GM10847 (cell line): ENCODE measurements around the gene SLC39A13.

ENCODE experiments used
- POLR2A ChIP-seq: IDR thresholded peaks from 2 replicates; pipeline ENCODE4 v1.6.1; 2011; ENCODE audit not compliant: insufficient read length; ENCODE audit errors: extremely low read depth

SLC39A13 gene

GRCh38 chr11:47377571-47378009 is 30.8 kb upstream of the SLC39A13 start:
- TF ChIP-seq POLR2A = no peak

- peak; percentile 57 for TF ChIP-seq POLR2A
Measured at GRCh38 chr11:47378010-47378835, 30.2 kb upstream of the SLC39A13 start, which contains the start of gene SPI1. SPI1 (minus strand) TSS chr11:47378547; CDS start chr11:47378353, 194 bp downstream.

- no peak for TF ChIP-seq POLR2A
Measured at GRCh38 chr11:47378836-47379170, 29.6 kb upstream of the SLC39A13 start.

DNA sequence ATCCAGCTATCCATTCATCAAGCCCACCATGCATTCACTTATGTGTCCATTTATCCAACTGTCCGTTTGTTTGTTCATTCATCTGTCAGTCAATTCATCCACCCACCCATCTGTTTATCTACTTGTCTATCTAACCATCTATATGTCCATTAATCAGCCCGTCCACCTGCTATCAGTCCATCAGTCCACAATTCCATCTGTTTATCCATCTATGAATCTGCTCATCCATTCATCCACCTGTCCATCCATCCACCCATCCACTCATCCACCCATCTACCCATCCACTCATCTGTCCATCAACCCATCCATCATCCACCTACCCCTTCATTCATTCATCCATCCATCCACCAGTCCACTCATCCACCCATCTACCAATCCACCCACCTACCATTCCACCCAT is 29.1 kb upstream of the SLC39A13 start:
- no peak for TF ChIP-seq POLR2A

- TF ChIP-seq POLR2A = no peak
Measured at GRCh38 chr11:47380078-47380477, 28.3 kb upstream of the SLC39A13 start.

DNA sequence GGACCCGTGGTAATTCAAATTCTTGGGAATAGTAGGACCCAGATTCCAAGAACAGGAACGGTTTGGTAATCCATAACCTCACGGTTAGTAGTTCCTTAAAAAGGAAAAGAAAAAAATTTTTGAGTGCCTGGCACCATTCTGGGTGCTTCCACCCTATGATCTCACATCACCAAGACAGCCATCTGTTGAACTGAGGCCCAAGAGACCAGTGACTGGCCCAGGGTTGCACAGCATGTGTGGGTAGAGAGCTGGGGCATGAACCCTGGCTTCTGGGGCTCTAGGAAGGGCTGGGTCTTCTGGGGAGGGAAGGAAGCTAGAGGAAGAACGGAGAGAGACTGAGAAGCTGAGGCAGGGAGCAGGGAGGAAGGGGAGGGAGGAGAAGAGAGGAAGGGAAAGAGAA is 25.3 kb upstream of the SLC39A13 start:
- no peak for TF ChIP-seq POLR2A

DNA sequence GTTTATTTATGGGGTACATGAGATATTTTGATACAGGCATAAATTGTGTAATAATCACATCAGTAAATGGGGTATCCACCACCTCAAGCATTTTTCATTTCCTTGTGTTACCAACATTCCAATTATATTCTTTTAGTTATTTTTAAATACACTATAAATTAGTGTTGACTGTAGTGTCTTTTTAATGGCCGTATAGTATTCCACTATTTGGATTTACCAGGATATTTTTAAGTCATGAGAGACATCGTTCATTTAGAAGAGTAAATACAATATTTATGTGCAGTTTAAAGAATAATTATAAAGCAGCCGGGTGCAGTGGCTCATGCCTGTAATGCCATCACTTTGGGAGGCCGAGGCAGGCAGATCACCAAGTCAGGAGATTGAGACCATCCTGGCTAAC is 23.9 kb upstream of the SLC39A13 start:
- no peak for TF ChIP-seq POLR2A

DNA sequence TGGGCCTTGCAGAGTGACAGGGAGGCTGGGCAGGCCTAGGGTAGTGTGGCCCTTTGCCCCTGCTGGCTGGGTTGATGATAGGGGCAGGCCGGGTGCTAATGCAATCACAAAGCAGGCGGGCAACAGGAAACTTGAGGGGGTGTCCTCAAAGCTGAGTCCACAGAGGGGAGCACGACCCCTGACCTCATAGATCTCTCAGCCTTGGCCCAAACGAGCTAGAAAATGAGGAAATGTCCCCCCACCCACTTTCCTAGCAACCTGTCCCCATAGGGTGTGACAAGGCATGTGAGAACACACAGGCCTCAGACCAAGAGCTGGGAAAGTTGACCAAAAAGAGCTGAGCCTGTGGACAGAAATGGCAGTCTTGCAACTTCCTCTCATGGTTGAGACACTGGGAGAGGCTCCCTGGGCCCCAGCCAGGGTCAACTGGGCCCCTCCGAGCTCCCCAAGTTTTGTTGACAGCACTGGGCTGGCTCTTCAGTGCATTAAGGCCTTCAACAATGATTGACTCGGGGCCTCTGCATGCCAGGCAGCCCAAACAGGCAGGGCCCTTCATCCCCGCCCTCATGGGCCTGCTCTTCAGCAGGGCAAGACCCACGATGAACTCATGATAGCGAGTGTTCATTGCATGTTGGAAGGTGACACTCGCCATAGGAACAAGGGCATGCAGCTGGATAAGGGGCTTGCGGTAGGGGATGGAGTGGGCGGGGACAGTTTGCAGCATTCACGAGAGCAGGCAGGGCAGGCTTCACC is 20.3 kb upstream of the SLC39A13 start:
- TF ChIP-seq POLR2A = no peak

DNA sequence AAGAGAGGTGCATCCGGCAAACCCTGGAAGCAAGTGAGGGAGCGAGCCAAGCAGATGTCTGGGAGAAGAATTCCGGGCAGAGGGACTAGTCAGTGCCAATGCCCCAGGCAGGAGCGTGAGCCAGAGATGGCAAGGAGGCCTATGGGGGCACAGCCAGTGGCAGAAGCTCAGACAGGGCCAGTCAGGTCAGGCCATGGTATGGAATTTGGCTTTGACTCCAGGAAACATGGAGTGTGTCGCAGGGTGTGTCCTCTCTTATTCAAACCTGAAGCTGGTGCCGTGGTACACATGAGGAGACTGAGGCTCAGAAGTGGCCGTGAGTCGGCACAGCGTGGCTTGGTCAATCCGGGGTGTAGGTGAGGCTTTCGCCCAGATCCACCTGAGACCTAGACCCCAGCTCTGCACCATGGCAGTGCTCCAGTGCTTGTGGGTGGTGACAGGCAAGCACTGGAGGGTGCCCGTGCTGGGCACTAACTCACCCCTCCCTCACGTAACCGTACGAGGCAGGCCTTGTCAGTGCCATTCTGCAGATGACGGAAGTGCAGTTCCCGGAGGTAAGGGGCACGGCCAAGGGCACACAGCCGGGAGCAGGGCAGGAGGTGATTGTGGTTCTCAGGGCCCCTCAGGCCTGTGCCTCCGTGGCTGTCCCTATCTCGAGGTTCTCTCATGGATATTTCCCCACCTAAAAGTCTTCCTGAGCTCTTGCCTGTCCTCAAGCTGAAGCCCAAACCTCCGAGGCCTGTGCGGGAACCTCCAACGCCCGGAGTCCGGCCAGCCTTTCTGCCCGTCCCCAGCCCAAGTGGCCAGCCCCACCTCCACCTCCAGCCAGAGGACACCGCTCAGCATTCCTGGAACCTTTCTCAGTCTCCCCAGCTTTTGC is 19.5 kb upstream of the SLC39A13 start:
- no peak for TF ChIP-seq POLR2A

- no peak for TF ChIP-seq POLR2A
Measured at GRCh38 chr11:47389577-47390421, 18.6 kb upstream of the SLC39A13 start.

DNA sequence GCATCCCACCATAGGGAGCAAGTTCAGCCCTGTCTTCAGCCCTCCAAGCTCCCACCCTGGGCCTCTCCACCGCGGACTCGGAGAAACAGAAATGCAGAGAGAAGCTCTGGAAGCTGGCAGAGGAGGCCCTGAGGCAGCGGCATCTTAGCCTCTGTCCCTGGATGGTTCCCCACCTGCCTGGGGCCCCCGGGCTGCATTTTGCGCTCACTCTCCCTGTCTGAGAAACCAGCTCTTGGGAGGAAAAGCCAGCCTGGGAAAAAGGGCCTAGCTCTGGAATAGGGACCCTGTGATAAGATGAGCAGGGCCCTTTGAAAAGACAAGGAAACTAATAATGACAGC is 18.0 kb upstream of the SLC39A13 start:
- TF ChIP-seq POLR2A = no peak

- no peak for TF ChIP-seq POLR2A
Measured at GRCh38 chr11:47391077-47391583, 17.3 kb upstream of the SLC39A13 start.

- no peak for TF ChIP-seq POLR2A
Measured at GRCh38 chr11:47391711-47392432, 16.5 kb upstream of the SLC39A13 start.

GRCh38 chr11:47392546-47393162 is 15.7 kb upstream of the SLC39A13 start:
- TF ChIP-seq POLR2A = no peak
